ENCODE data around the gene MRFAP1. TPM values are rescaled to one million over a fixed set of nuclear protein-coding genes. Genes with fewer than 3 reads are reported as not detected.

MRFAP1 gene
- total RNA-seq, 4 donors from 2014 or later, result 116 to 338 (median 155) TPM

- Histone ChIP-seq H3K4me1 (no peaks in the 10 kb centered on the region), H3K27ac (no peak overlapping the region), H3K4me3 (no peak overlapping the region), H3K9me3 (no peaks in the 10 kb centered on the region), H3K36me3 (peaks cover 0 to 83% (median 0%) of the 10 kb centered on the region in 3 donors), H3K27me3 (no peaks in the 10 kb centered on the region)
- DNase-seq, result no peak
- no peak for TF ChIP-seq POLR2A (IDR thresholded peaks at IDR 0.05)
- TF ChIP-seq, protein P1, sequence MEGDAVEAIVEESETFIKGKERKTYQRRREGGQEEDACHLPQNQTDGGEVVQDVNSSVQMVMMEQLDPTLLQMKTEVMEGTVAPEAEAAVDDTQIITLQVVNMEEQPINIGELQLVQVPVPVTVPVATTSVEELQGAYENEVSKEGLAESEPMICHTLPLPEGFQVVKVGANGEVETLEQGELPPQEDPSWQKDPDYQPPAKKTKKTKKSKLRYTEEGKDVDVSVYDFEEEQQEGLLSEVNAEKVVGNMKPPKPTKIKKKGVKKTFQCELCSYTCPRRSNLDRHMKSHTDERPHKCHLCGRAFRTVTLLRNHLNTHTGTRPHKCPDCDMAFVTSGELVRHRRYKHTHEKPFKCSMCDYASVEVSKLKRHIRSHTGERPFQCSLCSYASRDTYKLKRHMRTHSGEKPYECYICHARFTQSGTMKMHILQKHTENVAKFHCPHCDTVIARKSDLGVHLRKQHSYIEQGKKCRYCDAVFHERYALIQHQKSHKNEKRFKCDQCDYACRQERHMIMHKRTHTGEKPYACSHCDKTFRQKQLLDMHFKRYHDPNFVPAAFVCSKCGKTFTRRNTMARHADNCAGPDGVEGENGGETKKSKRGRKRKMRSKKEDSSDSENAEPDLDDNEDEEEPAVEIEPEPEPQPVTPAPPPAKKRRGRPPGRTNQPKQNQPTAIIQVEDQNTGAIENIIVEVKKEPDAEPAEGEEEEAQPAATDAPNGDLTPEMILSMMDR (IDR thresholded peaks at IDR 0.05), result no peak
Observed at GRCh38 chr4:6612961-6613675, 27.4 kb upstream of the MRFAP1 start.

DNA sequence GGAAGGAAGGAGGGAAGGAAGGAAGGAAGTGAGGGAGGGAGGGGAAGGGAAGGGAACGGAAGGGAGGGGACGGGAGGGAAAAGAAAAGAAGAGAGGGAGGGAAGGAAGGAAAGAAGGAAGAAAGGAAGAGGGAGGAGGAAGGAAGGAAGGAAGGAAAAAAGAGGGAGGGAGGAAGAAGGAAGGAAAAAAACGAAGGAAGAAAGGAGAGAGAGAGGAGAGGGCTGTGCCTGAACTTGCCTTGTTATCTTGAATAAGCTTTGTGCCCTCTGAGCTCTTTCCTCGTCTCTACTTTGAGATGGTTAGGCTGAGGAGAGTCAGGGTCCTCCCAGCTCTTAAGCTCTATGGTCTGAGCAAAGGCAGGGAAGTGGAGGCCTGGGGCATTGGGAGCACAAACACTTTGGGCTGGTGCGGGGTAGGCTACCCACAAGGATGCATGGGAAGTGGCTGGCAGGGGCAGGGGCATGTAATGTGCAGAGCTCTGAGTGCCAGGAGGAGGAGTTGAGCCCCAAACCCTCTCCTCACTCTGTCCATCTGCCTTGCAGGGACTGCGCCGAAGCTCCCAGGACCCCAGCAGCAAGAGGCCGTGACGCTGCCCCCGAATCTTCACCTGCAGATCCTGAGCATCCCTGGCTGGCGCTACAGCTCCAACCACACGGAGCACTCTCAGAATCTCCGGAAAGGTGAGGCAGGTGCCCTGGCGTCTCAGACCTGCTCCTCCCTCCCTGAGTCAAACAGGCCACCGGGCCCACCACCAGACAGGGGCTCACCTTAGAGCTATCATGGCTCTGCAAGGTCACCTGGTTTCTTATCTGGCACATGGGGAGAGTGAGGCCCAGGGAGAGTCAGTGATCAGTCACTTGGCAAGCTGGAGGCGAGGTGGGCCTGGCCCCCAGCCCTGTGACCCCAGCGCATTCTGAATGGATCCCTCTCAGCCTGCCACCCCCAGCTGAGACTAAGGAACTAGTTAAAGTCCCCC, 26.5 kb upstream of the MRFAP1 start:
- peaks cover 0 to 85% (median 0%) of the 10 kb centered on the region in 3 donors for H3K36me3 ChIP-seq
- TF ChIP-seq, protein P1 (IDR thresholded peaks at IDR 0.05), result no peak
- no peak for TF ChIP-seq POLR2A (IDR thresholded peaks at IDR 0.05)
- H3K27me3 ChIP-seq, result no peaks in the 10 kb centered on the region
- no peak overlapping the region for H3K27ac ChIP-seq
- DNase-seq, result no peak
- H3K4me3 ChIP-seq, result no peak overlapping the region
- no peaks in the 10 kb centered on the region for H3K4me1 ChIP-seq
- H3K9me3 ChIP-seq, result no peaks in the 10 kb centered on the region

GRCh38 chr4:6614701-6615230, 25.7 kb upstream of the MRFAP1 start:
- Histone ChIP-seq H3K9me3 (no peaks in the 10 kb centered on the region), H3K27ac (no peak overlapping the region), H3K4me1 (no peaks in the 10 kb centered on the region), H3K36me3 (peaks cover 0 to 84% (median 0%) of the 10 kb centered on the region in 3 donors), H3K27me3 (no peaks in the 10 kb centered on the region), H3K4me3 (no peak overlapping the region)
- no peak for DNase-seq
- TF ChIP-seq POLR2A (IDR thresholded peaks at IDR 0.05), result no peak
- TF ChIP-seq, protein P1 (IDR thresholded peaks at IDR 0.05), result no peak

DNA sequence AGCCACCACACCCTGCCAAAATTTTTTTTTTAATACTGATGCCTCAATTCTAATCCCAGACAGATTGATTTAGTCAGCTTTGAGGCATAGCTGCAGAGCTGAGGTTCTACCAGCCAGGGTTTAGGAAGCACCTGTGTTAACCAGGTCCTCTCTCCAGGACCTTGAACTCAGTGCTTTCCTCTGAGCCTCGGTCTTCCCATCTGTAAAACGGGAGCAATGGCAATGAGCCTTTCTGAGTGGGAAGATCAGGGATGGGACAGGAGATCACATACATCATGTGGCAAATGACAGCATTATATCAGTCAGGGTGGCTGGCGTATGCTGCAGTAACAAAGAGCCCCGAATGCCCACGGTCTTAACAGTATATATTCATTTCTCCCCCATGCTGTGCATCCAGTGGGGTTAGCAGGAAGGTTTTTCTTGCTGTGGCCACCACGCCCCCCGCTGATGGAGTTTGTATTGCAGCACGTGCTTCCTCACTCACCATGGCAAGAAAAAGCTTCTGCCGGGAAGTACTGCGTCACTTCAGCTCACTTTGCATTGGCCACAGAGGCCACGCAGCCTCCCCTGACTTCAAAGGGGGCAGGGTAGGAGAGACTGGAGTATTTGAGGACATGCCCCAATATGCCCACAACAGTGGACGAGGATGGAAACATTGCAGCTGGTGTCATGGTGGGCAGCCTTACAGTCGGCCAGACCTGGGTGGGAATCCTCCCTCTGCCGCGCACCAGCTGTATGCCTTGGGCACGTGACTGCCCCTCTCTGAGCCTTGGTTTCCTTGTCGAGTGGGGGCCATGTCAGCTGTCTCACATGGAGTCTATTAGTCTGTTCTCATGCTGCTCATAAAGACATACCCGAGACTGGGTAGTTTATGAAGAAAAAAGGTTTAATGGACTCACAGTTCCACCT, 24.1 kb upstream of the MRFAP1 start:
- peaks cover 0 to 79% (median 0%) of the 10 kb centered on the region in 3 donors for H3K36me3 ChIP-seq

More for the DNA sequence above, 24.1 kb upstream of the MRFAP1 start:
- no peak for DNase-seq
- Histone ChIP-seq H3K4me1 (no peaks in the 10 kb centered on the region), H3K4me3 (no peak overlapping the region), H3K27ac (no peak overlapping the region), H3K9me3 (no peaks in the 10 kb centered on the region), H3K27me3 (no peaks in the 10 kb centered on the region)
- no peak for TF ChIP-seq POLR2A (IDR thresholded peaks at IDR 0.05)
- TF ChIP-seq, protein P1 (IDR thresholded peaks at IDR 0.05), result no peak
